Smooth muscle cell (in vitro differentiated cells): Measurements from ENCODE around the gene PLD5. TPM values are rescaled to one million over a fixed set of nuclear protein-coding genes. Genes with fewer than 3 reads are reported as not detected.

Experiments used
- DNase-seq: peaks from one replicate; lab custom pipeline; 2025; ENCODE audit not compliant: unreplicated experiment; lab: John Stamatoyannopoulos, UW
- H2AFZ ChIP-seq: fragments of 200-600 bp; sonication (generic); 2 replicates; pipeline ENCODE4 v1.6.0; 2016; ENCODE audit warnings: antibody characterized with exemption, low read depth, mild to moderate bottlenecking
- H3F3A ChIP-seq: fragments of 200-600 bp; sonication (generic); 2 replicates; pipeline ENCODE4 v1.6.0; 2017; ENCODE audit warnings: antibody characterized with exemption, low read depth
- H3K27ac ChIP-seq: fragments of 200-600 bp; sonication (generic); 2 replicates; pipeline ENCODE4 v1.5.1; 2016; ENCODE audit warnings: low read depth, mild to moderate bottlenecking
- H3K27me3 ChIP-seq: fragments of 200-600 bp; sonication (generic); 2 replicates; pipeline ENCODE4 v1.6.1; 2016; ENCODE audit warnings: low read depth, mild to moderate bottlenecking
- H3K36me3 ChIP-seq: fragments of 200-600 bp; sonication (generic); 2 replicates; pipeline ENCODE4 v1.5.1; 2016; ENCODE audit warnings: low read depth
- H3K4me1 ChIP-seq: fragments of 200-600 bp; sonication (generic); 2 replicates; pipeline ENCODE4 v1.5.1; 2016; ENCODE audit warnings: low read depth
- H3K4me2 ChIP-seq: fragments of 200-600 bp; sonication (generic); 2 replicates; pipeline ENCODE4 v1.6.0; 2016; ENCODE audit warnings: mild to moderate bottlenecking
- H3K4me3 ChIP-seq: fragments of 200-600 bp; sonication (generic); 2 replicates; pipeline ENCODE4 v1.5.1; 2016; ENCODE audit warnings: mild to moderate bottlenecking
- H3K79me2 ChIP-seq: fragments of 200-600 bp; sonication (generic); 2 replicates; pipeline ENCODE4 v1.6.0; 2016; ENCODE audit warnings: low read depth, mild to moderate bottlenecking
- H3K9ac ChIP-seq: fragments of 200-600 bp; sonication (generic); 2 replicates; pipeline ENCODE4 v1.6.0; 2016; ENCODE audit warnings: low read depth
- H3K9me3 ChIP-seq: fragments of 200-600 bp; sonication (generic); replicated peaks from 2 replicates; pipeline ENCODE4 v1.5.1; 2016; ENCODE audit warnings: low read depth
- H4K20me1 ChIP-seq: fragments of 200-600 bp; sonication (generic); 2 replicates; pipeline ENCODE4 v1.6.0; 2016; ENCODE audit warnings: low read depth
- WGBS: methylation state at CpG from one replicate; pipeline ENCODE4 v1.1.7; 2016; ENCODE audit warnings: low lambda C conversion rate; 5-methylcytosine and 5-hydroxymethylcytosine counted together
- polyA plus RNA-seq: library from polyadenylated mRNA; unstranded; fragments of >200 nt; fragmentation: Nextera tagmentation; extraction: Ambion mirVana; gene quantifications from 2 replicates; pipeline ENCODE4 v1.2.1, GENCODE V29; 2016
- total RNA-seq: library from RNA; depleted of rRNA; stranded (reverse); fragments of >200 nt; gene quantifications from 2 replicates; pipeline ENCODE4 v1.2.3, GENCODE V29; 2014
- TF ChIP-seq, protein P1 (sequence below): fragments of 200-600 bp; sonication (generic); IDR thresholded peaks from 2 replicates; pipeline ENCODE4 v1.5.1; 2017; ENCODE audit warnings: borderline replicate concordance, mild to moderate bottlenecking, antibody characterized with exemption; ENCODE audit not compliant: insufficient read depth, poor library complexity, severe bottlenecking

The PLD5 gene
- total and polyA plus RNA-seq, 2 experiments from 2014 or later, result 0.25 to 0.27 TPM

DNA sequence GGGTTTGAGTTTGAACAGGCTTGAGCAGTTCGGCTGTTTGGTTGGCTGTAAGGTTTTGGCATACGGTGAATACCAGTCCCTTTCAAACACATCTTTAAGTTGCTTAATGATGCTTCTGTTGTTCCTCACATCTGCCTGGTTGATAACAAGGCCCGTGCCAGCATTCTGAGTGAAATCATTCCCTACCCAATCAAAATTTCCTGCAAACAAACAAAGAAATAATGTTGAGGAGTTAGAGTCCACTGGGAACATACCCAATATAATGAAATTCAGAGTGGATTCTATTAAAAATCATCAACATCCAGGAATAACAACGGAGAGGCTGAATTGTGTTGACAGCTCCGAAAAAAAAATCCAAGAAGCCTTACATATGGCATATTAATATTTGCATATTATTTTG lies 434.6 kb downstream of the PLD5 start:
- no peaks in the 10 kb centered on the region for H3F3A ChIP-seq
- H3K9ac ChIP-seq, result no peak overlapping the region
- DNase-seq, result no peak
- TF ChIP-seq, protein P1, sequence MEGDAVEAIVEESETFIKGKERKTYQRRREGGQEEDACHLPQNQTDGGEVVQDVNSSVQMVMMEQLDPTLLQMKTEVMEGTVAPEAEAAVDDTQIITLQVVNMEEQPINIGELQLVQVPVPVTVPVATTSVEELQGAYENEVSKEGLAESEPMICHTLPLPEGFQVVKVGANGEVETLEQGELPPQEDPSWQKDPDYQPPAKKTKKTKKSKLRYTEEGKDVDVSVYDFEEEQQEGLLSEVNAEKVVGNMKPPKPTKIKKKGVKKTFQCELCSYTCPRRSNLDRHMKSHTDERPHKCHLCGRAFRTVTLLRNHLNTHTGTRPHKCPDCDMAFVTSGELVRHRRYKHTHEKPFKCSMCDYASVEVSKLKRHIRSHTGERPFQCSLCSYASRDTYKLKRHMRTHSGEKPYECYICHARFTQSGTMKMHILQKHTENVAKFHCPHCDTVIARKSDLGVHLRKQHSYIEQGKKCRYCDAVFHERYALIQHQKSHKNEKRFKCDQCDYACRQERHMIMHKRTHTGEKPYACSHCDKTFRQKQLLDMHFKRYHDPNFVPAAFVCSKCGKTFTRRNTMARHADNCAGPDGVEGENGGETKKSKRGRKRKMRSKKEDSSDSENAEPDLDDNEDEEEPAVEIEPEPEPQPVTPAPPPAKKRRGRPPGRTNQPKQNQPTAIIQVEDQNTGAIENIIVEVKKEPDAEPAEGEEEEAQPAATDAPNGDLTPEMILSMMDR, result no peak
- H3K4me2 ChIP-seq, result no peak overlapping the region
- no peaks in the 10 kb centered on the region for H3K36me3 ChIP-seq
- 79% methylated on average over 5 of the region's 5 CpGs for WGBS
- no peaks in the 10 kb centered on the region for H4K20me1 ChIP-seq
- H3K4me1 ChIP-seq, result no peaks in the 10 kb centered on the region
- no peaks in the 10 kb centered on the region for H3K79me2 ChIP-seq
- no peak overlapping the region for H2AFZ ChIP-seq
- no peaks in the 10 kb centered on the region for H3K9me3 ChIP-seq
- no peaks in the 10 kb centered on the region for H3K27me3 ChIP-seq
- no peak overlapping the region for H3K4me3 ChIP-seq
- no peak overlapping the region for H3K27ac ChIP-seq

DNA sequence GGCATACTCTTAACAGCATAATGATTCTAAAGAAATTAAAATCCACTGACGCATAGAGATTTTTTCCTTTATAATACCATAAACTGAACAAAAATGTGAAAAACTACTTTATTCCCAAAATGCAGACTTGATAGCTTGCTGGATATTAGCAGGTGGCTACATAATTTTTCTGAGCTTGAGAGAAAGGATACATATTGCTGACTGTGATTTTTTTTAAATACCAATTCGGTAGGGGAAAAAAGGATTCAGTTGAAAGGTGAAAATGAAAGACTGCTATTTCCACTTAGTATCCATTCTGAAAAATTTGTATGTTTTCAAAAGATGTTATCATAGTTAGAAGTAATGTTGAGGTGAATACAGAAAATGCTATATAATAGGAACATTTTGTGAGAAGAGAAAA lies 435.6 kb downstream of the PLD5 start:
- Histone ChIP-seq H3K79me2 (no peaks in the 10 kb centered on the region), H4K20me1 (no peaks in the 10 kb centered on the region), H3K9ac (no peak overlapping the region), H2AFZ (no peak overlapping the region), H3K27me3 (no peaks in the 10 kb centered on the region), H3K4me2 (no peak overlapping the region), H3K4me1 (no peaks in the 10 kb centered on the region), H3F3A (no peaks in the 10 kb centered on the region), H3K36me3 (no peaks in the 10 kb centered on the region), H3K4me3 (no peak overlapping the region), H3K9me3 (no peaks in the 10 kb centered on the region), H3K27ac (no peak overlapping the region)
- 90% methylated on average over 2 of the region's 2 CpGs for WGBS
- no peak for DNase-seq
- TF ChIP-seq, protein P1, result no peak

DNA sequence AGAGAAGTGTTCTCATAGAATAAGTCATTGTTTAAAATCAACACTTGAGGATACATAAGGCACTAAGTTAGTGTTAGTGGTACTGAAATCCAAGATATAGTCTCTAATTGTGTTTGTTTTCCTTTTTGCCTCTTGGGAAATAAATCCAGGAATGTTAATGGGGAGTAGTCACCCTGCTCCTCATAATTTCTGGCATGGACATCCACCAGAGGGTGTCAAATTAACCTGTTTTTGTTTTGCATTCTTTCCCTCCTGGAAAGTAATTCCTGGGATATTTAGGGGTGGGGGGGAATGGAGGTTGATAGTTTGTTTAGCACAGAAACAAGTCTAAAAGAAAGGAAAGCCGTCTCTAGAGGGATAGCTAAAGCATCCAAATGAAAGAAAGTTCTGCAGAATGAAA lies 437.8 kb downstream of the PLD5 start:
- TF ChIP-seq, protein P1, result no peak
- no peak for DNase-seq
- Histone ChIP-seq H3K4me1 (no peaks in the 10 kb centered on the region), H3K9me3 (no peaks in the 10 kb centered on the region), H3K4me2 (no peak overlapping the region), H3F3A (no peaks in the 10 kb centered on the region), H3K36me3 (no peaks in the 10 kb centered on the region), H3K4me3 (no peak overlapping the region), H3K9ac (no peak overlapping the region), H3K27ac (no peak overlapping the region), H3K27me3 (no peaks in the 10 kb centered on the region), H3K79me2 (no peaks in the 10 kb centered on the region), H4K20me1 (no peaks in the 10 kb centered on the region), H2AFZ (no peak overlapping the region)
- WGBS, result 72% methylated on average over 1 of the region's 1 CpG

DNA sequence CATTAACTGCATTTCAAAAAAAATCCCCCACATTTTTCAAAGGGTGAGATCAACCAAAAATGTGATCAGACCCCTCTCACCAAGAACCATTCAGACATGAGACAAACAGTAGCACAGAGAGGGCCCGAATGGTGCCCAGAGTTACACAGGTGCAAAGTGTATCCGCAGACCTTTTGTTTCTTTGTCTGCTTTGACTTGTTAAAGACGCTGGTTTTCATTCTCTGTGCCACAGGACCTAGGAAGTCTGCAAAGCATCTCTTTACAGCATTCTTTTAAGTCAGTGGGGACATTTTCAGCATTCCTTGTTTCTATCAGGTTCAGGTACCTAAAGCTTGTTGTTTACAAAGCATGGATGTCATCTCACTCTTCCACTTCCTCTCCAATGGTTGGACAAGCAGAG lies 438.4 kb downstream of the PLD5 start:
- H3K9me3 ChIP-seq, result no peaks in the 10 kb centered on the region
- H3K27ac ChIP-seq, result no peak overlapping the region
- no peak for DNase-seq
- H4K20me1 ChIP-seq, result no peaks in the 10 kb centered on the region
- H3K79me2 ChIP-seq, result no peaks in the 10 kb centered on the region
- no peak overlapping the region for H3K9ac ChIP-seq
- H2AFZ ChIP-seq, result no peak overlapping the region
- H3K36me3 ChIP-seq, result no peaks in the 10 kb centered on the region
- TF ChIP-seq, protein P1, result no peak
- H3K4me1 ChIP-seq, result no peaks in the 10 kb centered on the region
- WGBS, result 27% methylated on average over 3 of the region's 3 CpGs
- no peaks in the 10 kb centered on the region for H3F3A ChIP-seq
- H3K4me3 ChIP-seq, result no peak overlapping the region
- H3K4me2 ChIP-seq, result no peak overlapping the region
- no peaks in the 10 kb centered on the region for H3K27me3 ChIP-seq
